ENCODE data around the gene BLM. TPM values are rescaled to one million over a fixed set of nuclear protein-coding genes. Genes with fewer than 3 reads are reported as not detected.
A peak's percentile ranks its signal among the peaks of the same experiment; 100 is the strongest.

The BLM gene
- total and polyA plus RNA-seq, 2 of the 13 experiments (the other 11 are each of a cell fraction or from before 2014, with no cell fraction given), result 5.1 to 11.8 TPM

- 36% methylated on average over 1 of the region's 1 CpG for WGBS (ENCODE audit: low lambda C conversion rate)
- no peak overlapping the region for H3K4me2 ChIP-seq (ENCODE audit: low read depth, low read length)
- H3K4me1 ChIP-seq (ENCODE audit: insufficient read depth, low read length), result no peaks in the 10 kb centered on the region
- H3K4me3 ChIP-seq (replicated peaks in 1 of 3; ENCODE audit: insufficient read depth in 1 of 3, low read depth in 2 of 3, low read length in 3 of 3), result no peak overlapping the region
- no peak overlapping the region for H2AFZ ChIP-seq (ENCODE audit: low read length)
- no peaks in the 10 kb centered on the region for H3K79me2 ChIP-seq (ENCODE audit: insufficient read depth, low read length)
- POLR2A ChIA-PET, result no interaction called here
- intact Hi-C loops (cut with micrococcal nuclease; ENCODE audit: unreplicated experiment) (no loop called here), in situ Hi-C loops (cut with HindIII; ENCODE audit: extremely low pct_ligation_motif_present, low pct_unique_long_range_greater_than_20kb) (no loop called here)
- CTCF ChIA-PET (ENCODE audit: low intra/inter-chr PET ratio, low total read pairs), result no interaction called here
- FAIRE-seq, result no peak
- TF ChIP-seq ZNF737 (CRISPR knock-in tag; IDR thresholded peaks at IDR 0.05; ENCODE audit: borderline replicate concordance) (no peak), ZNF121 (CRISPR knock-in tag; IDR thresholded peaks at IDR 0.05) (peak; percentile 52; the same call in 1 of the 2 replicates), EHMT2 (IDR thresholded peaks at IDR 0.05; ENCODE audit: borderline replicate concordance, low read depth, low read length) (no peak), ZNF329 (CRISPR knock-in tag; IDR thresholded peaks at IDR 0.05; ENCODE audit: low read depth) (no peak)
- ATAC-seq, result no peak
- H3K36me3 ChIP-seq (replicated peaks in 1 of 2; ENCODE audit: control insufficient read depth in 1 of 2, insufficient read depth in 2 of 2, low read length in 2 of 2), result 0 out of 5 replicates have a peak, but pooled peaks cover 0 to 2% of the 10 kb centered on the region in 2 experiments
- no TSS peak for BruUV-seq (replicated peaks)
- no peak for DNase-seq (ENCODE audit: low spot score)
- H3K9me3 ChIP-seq (ENCODE audit: low read length), result no peaks in the 10 kb centered on the region
- H3K27me3 ChIP-seq (ENCODE audit: control insufficient read depth in 1 of 2, insufficient read depth in 2 of 2, low read length in 2 of 2), result no peaks in the 10 kb centered on the region
- no peaks in the 10 kb centered on the region for H4K20me1 ChIP-seq (ENCODE audit: insufficient read depth, low read length)
- H3K9ac ChIP-seq (ENCODE audit: insufficient read depth, low read depth, low read length), result no peak overlapping the region
- H3K27ac ChIP-seq (ENCODE audit: extremely low read length, insufficient read depth, low read length), result no peak overlapping the region
These were observed 26.3 kb downstream of the BLM start for GRCh38 chr15:90743407-90743806.

- DNase-seq (ENCODE audit: low spot score), result no peak
- CTCF ChIA-PET (ENCODE audit: low intra/inter-chr PET ratio, low total read pairs), result no interaction called here
- Histone ChIP-seq H3K27ac (ENCODE audit: extremely low read length, insufficient read depth, low read length) (no peak overlapping the region), H3K4me1 (ENCODE audit: insufficient read depth, low read length) (no peaks in the 10 kb centered on the region), H2AFZ (ENCODE audit: low read length) (no peak overlapping the region), H3K9ac (ENCODE audit: insufficient read depth, low read depth, low read length) (no peak overlapping the region), H3K79me2 (ENCODE audit: insufficient read depth, low read length) (no peaks in the 10 kb centered on the region), H3K36me3 (replicated peaks in 1 of 2; ENCODE audit: control insufficient read depth in 1 of 2, insufficient read depth in 2 of 2, low read length in 2 of 2) (0 out of 5 replicates have a peak, but pooled peaks cover 0 to 2% of the 10 kb centered on the region in 2 experiments), H4K20me1 (ENCODE audit: insufficient read depth, low read length) (no peaks in the 10 kb centered on the region), H3K4me3 (replicated peaks in 1 of 3; ENCODE audit: insufficient read depth in 1 of 3, low read depth in 2 of 3, low read length in 3 of 3) (no peak overlapping the region), H3K27me3 (ENCODE audit: control insufficient read depth in 1 of 2, insufficient read depth in 2 of 2, low read length in 2 of 2) (no peaks in the 10 kb centered on the region), H3K9me3 (ENCODE audit: low read length) (no peaks in the 10 kb centered on the region), H3K4me2 (ENCODE audit: low read depth, low read length) (no peak overlapping the region)
- in situ Hi-C loops (cut with HindIII; ENCODE audit: extremely low pct_ligation_motif_present, low pct_unique_long_range_greater_than_20kb) (no loop called here), intact Hi-C loops (cut with micrococcal nuclease; ENCODE audit: unreplicated experiment) (no loop called here)
- POLR2A ChIA-PET, result no interaction called here
- 96% methylated on average over 8 of the region's 8 CpGs for WGBS (ENCODE audit: low lambda C conversion rate)
- no TSS peak for BruUV-seq (replicated peaks)
- ATAC-seq, result no peak
- FAIRE-seq, result no peak
- TF ChIP-seq STAT5B (CRISPR knock-in tag; IDR thresholded peaks at IDR 0.05), result no peak
- TF ChIP-seq NR2F6 (IDR thresholded peaks at IDR 0.05), result no peak
- TF ChIP-seq NR2F6 (CRISPR knock-in tag; IDR thresholded peaks at IDR 0.05), result no peak
- no peak for TF ChIP-seq BRD4 (CRISPR knock-in tag; IDR thresholded peaks at IDR 0.05)
- no peak for TF ChIP-seq ZFP36L1 (CRISPR knock-in tag; IDR thresholded peaks at IDR 0.05)
- no peak for TF ChIP-seq ZNF782 (CRISPR knock-in tag; IDR thresholded peaks at IDR 0.05; ENCODE audit: borderline replicate concordance)
- TF ChIP-seq ZNF660 (CRISPR knock-in tag; IDR thresholded peaks at IDR 0.05; ENCODE audit: borderline replicate concordance, low read depth), result no peak
- no peak for TF ChIP-seq ZMYM4 (CRISPR knock-in tag; IDR thresholded peaks at IDR 0.05)
- TF ChIP-seq SP5 (CRISPR knock-in tag; IDR thresholded peaks at IDR 0.05; ENCODE audit: borderline replicate concordance, low read depth), result no peak
- TF ChIP-seq FUBP1 (CRISPR knock-in tag; IDR thresholded peaks at IDR 0.05; ENCODE audit: borderline replicate concordance), result no peak
- no peak for TF ChIP-seq ZNF724P (CRISPR knock-in tag; IDR thresholded peaks at IDR 0.05; ENCODE audit: borderline replicate concordance)
- TF ChIP-seq ZNF546 (CRISPR knock-in tag; conservative IDR thresholded peaks at IDR 0.05), result no peak
- no peak for TF ChIP-seq POLR2A (IDR thresholded peaks at IDR 0.05; ENCODE audit: insufficient read depth in 1 of 2, low read depth in 2 of 2, low read length in 2 of 2)
- no peak for TF ChIP-seq ZBTB44 (CRISPR knock-in tag; IDR thresholded peaks at IDR 0.05)
These were observed 27.7 kb downstream of the BLM start for GRCh38 chr15:90744759-90745402.

All from HepG2 (cell line).